GM13977 (cell line): ENCODE results near the gene UIMC1.
"Not testable (repeated sequence)": the region's sequence is repeated elsewhere in the genome, so short reads cannot be mapped to it uniquely, and the experiment has no call there.

Experiments used
- DNase-seq: peaks from one replicate; pipeline ENCODE4 v3.0.0; 2012; ENCODE audit warnings: low spot score
- in situ Hi-C: fragments of 300-500 bp; cut with MboI; formaldehyde crosslinking; loops from one replicate; pipeline ENCODE4 v1.12.0; 2022; ENCODE audit warnings: low sequenced_read_pairs, low pct_unique_long_range_greater_than_20kb, mixed read lengths, inconsistent platforms; ENCODE audit not compliant: unreplicated experiment
- TF ChIP-seq, protein P1 (sequence below): IDR thresholded peaks from 2 replicates; pipeline ENCODE4 v1.5.1; 2012; ENCODE audit warnings: mild to moderate bottlenecking, control low read depth; ENCODE audit not compliant: insufficient read depth; ENCODE audit errors: extremely low read depth, missing control alignments

Gene UIMC1

DNA sequence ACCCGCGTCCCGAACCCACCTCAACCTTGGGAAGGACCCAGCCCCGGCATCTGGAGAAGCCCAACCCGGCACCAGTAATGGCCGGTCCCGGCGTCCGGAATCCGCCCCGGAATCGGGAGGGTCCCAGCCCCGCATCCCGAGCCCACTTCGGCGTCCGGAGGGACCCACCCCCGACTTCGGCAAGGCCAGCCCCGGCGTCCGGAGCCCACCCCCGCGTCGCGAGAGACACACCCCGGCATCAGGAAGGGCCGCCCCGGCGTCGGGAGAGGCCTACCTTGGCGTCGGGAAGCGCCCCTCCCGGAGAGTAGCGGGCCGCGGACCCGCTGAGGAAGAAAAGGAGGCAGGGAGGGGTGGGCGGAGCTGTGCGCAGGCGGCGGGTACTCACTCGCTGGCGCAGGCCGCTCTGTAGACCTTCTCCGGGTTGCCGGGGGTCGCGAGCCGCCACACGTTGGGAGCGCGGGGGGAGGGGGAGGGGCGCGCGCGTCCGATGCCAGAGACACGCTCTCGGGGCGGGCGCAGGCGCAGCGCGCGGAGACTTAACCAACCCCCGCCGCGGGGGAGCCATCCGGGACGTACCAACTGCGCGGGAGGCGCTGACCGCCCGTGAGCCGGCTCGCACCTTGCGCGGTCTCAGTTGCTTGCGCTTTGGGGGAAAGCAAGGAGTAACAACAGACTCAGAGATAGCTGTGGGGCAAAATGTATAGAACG is at the start of gene UIMC1:
Gene UIMC1 (minus strand): TSS at position 515 of the 708 bp plus-strand sequence. CDS start 24,164 bp downstream, outside the sequence.
- DNase-seq = peak; percentile 91
- in situ Hi-C loops = no loop called here
- TF ChIP-seq, protein P1, sequence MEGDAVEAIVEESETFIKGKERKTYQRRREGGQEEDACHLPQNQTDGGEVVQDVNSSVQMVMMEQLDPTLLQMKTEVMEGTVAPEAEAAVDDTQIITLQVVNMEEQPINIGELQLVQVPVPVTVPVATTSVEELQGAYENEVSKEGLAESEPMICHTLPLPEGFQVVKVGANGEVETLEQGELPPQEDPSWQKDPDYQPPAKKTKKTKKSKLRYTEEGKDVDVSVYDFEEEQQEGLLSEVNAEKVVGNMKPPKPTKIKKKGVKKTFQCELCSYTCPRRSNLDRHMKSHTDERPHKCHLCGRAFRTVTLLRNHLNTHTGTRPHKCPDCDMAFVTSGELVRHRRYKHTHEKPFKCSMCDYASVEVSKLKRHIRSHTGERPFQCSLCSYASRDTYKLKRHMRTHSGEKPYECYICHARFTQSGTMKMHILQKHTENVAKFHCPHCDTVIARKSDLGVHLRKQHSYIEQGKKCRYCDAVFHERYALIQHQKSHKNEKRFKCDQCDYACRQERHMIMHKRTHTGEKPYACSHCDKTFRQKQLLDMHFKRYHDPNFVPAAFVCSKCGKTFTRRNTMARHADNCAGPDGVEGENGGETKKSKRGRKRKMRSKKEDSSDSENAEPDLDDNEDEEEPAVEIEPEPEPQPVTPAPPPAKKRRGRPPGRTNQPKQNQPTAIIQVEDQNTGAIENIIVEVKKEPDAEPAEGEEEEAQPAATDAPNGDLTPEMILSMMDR = no peak

GRCh38 chr5:177049285-177049684 is 42.7 kb upstream of the UIMC1 start:
- TF ChIP-seq, protein P1 = peak; percentile 14
- in situ Hi-C loops = no loop called here
- DNase-seq = no peak

- DNase-seq, in situ Hi-C loops: not testable (repeated sequence)
Observed at GRCh38 chr5:177048531-177048930, 42.0 kb upstream of the UIMC1 start.

DNA sequence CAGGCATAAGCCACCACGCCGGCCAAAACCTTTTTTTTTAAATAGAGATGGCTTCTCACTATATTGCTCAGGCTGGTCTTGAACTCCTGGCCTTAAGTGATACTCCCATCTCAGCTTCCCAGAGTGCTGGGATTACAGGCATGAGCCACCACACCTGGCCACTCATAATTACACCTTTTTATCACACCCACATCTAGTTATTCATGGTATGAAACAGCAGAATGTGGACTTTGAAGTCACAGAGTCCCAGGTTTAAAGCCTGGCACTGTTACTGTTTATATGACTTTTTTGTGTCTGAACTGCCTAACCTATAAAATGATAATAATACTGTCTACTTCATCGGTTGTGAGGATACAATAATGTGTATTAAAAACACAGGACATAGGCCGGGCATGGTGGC is 39.1 kb upstream of the UIMC1 start:
- TF ChIP-seq, protein P1 = no peak
- no peak for DNase-seq
- in situ Hi-C loops = no loop called here

GRCh38 chr5:177044641-177045040 is 38.1 kb upstream of the UIMC1 start:
- DNase-seq = no peak
- in situ Hi-C loops = no loop called here
- TF ChIP-seq, protein P1 = no peak

DNA sequence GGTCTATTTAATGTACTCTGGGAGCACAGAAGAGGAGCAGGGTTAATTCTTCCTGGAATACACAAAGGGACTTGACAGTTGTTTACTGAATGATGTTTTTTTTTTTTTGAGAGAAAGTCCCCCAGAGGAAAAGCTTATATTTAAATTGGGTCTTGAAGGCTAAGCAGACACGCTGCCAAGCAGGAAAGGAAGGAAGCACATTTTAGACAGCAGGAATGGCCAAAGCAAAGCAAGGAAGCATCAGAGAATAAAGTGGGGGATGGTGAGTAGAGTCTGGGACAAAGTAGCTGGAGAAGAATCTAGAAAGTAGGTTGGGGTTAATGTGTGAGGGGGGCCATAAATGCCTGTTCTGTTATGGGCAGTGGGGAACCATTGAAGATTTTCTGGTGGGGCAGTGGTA is 37.4 kb upstream of the UIMC1 start:
- DNase-seq = no peak
- in situ Hi-C loops = no loop called here
- TF ChIP-seq, protein P1 = no peak

- DNase-seq = no peak
- in situ Hi-C loops = no loop called here
- TF ChIP-seq, protein P1 = no peak
Observed at GRCh38 chr5:177043114-177043513, 36.5 kb upstream of the UIMC1 start.
